NCI-H524 treated with DMSO at 0.1 percent for 48 hours (cell line): ENCODE measurements around the gene SLC35G3.
"Not testable (repeated sequence)": the region's sequence is repeated elsewhere in the genome, so short reads cannot be mapped to it uniquely, and the experiment has no call there.

Source experiments
- DNase-seq: peaks from one replicate; lab custom pipeline; 2025; lab: John Stamatoyannopoulos, UW

SLC35G3 gene

DNA sequence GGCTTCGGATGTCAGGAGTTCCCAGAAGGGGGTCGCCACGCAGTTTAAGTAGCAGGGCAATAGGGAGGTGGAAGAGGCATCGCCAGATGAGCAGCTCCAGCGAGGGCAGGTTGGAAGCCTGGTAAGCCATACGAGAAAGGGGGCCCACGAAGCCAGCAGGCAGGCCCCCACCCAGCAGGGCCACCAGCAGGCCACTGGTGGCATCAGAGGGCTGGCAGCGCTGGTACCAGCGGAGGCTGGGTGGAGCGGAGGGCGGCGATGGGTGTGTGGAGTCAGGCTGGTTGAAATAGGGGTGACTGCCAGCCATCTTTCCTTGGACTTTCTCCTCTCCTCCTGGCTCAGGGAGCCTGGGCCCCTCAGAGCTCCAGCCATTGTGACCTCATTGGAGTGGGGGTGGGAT lies at the start of gene SLC35G3:
Gene SLC35G3, minus strand, starts transcription at position 393 of the 400 bp plus-strand sequence. Its CDS starts 86 bp downstream, at position 307.
- not testable (repeated sequence) for DNase-seq

DNA sequence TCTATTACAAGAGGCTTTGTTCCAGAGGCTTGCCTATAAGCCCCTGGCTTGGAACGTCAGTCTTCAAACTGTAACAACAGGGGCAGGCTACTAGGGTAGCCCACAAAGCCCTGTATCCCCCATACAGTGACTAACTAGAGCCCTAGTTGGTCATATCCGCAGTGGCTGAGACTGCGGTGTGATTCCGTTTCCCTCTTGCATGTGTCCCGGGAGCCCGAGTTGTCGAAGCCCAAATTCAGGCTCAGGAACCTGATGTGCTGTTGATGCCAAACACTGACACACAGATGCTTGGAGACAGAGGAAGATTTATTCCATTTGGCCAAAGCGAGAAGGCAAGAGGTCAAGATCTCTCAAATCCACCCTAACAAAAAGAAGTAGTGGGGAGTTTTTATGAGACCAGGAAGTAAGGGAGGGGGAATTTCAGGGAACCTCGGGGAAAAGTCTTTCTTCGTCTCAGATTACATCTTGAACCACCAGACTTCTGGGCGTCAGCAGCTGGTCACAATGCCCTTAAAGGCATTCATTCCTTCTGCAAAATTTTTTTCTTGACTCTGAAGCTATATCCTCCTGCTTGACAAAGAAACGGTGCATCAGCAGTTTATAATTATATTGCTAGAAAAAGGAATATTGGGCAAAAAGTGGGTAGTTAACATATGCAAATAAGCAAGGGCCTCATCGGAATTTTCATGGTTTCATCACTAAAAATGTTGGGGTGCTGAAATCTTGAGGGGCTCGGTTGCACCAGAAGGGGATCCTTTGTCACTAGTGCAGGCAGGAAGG lies 49.6 kb upstream of the SLC35G3 start:
- no peak for DNase-seq

DNA sequence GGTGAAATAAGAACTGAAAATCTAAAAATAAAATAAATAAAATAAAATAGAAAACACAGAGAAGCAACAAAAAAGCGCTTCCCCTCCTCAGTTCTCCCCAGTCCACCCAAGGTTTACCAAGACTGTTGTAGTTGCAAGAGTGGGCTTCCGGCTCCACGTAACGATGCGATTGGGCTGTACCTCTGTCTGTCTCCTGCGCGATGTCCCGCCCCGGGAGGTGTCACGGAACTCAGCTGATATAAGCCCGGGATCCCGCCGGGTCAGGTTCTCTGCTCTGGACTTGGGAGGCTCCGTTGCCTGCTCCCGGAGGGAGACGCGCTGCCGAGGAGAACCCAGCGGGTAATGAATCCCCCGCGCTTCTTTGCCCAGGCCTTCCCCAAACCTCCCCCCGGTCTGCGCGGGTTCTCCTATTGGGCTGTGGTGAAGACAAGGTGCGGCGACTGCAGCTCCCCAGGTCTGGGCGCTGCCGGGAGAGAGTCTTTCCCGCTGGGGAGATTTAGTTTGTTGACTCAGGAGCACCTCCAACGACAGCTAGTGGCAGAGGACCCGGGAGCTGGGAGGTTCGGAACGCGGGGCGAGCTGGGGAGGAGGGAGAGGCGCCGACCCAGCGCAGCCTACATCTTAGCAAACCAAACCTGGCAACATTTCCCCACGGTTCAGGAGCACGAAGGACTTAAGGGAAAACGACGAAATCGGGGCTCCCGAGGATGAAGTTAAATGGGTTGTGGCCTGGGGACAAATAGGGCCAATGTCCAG lies 48.8 kb upstream of the SLC35G3 start, which contains the start of gene SLFN5:
Gene SLFN5, plus strand, starts transcription at position 268 of the 756 bp plus-strand sequence. CDS start 15,619 bp downstream, outside the sequence.
- DNase-seq, result no peak

DNA sequence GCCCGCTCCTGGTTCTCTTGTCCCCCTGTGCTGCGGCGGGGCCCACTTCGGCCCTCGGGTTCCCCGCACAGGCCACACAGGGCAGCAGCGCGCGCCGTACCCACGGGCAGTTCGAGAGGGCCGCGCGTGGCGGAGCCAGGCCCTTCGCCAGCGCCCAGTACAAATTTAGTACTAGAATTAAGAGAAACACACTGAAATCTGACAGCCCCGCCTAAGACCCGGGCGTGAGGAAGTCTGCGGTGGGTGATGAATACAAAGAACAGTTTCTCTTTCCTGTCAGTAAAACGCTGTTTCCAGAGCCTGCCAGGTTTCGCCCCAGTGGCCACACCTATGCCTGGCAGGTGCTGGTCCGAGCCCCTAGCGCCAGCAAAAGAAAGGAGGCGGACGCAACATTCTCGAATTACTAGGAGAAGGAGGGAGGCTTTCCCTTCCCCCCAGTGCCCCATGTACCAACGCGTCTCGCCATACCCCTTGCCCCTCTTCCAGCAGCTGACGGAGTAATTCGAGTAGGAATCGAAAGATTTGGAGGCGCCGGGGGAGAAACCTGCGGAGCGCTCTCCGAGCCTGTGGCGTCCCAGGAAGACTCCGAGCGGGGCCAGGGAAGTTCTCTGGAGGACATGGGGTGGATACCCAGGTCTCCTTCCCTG lies 48.1 kb upstream of the SLC35G3 start:
- no peak for DNase-seq

DNA sequence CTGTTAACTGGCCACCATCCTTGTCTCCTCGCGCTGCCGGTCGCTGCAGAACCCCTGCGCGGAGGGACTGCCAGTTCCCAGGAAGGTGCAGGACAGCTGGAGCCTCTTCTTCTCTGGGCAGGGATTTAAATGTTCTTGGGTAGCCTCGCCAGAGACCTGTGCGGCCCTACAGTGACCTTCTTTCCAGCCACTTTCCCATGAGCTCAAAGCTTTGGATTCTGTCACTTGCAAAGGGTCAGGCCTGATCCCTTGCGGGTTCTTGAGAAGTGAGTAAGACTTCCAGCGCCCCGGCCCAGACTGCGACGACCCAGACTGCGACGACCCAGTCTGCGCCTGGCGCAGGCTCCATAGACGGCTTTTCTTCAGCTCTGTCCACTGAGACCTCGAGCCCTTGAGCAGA lies 47.3 kb upstream of the SLC35G3 start:
- DNase-seq, result no peak

DNA sequence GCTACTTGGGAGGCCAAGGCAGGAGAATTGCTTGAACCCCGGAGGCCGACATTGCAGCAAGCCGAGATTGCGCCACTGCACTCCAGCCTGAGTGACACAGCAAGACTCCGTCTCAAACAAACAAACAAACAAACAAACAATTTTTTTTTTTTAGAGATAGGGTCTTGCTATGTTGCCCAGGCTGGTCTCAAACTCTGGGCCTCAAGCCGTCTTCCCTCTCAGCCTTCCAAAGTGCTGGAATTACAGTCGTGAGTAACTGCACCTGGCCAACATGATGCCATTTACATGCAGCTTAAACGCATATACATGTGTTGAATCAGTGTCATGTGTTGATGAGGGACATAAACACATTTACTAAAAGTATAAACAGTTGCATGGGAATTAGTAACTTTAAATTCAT lies 46.7 kb upstream of the SLC35G3 start:
- no peak for DNase-seq

DNA sequence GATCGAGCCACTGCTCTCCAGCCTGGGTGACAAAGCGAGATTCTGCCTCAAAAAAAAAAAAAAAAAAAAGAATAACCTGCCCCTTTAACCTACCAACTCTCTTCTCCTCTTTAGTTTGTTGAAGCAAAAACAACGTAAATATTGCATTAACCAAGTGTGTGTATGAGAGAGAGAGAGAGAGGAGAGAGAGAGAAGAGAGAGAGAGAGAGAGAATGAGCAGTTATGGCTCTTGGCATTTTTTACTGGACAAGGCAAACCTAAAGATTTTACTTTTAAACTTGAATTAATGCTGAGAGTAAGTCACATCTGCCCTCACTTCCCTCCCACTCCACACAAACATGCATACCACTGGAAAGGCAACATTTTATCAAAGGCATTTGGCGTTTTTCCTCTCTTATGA lies 45.6 kb upstream of the SLC35G3 start:
- no peak for DNase-seq

DNA sequence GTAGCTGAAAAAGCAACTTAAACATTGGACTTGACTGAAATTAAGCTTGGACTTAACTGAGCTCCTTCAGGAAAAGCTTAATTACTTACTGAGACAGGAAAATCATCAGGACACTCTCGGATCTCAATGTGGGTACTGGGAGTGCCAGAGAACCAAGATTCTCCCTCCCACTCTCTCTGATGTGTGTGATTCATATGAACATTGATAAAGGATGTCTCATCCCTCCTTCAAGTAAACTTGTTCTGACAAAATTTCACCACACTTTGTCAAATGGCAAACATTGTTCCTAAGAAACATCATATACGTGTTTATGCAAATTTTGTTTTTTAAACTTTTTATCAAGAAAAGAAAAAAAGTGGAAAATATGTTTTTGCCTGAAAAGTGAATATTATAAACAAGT lies 44.6 kb upstream of the SLC35G3 start:
- no peak for DNase-seq

DNA sequence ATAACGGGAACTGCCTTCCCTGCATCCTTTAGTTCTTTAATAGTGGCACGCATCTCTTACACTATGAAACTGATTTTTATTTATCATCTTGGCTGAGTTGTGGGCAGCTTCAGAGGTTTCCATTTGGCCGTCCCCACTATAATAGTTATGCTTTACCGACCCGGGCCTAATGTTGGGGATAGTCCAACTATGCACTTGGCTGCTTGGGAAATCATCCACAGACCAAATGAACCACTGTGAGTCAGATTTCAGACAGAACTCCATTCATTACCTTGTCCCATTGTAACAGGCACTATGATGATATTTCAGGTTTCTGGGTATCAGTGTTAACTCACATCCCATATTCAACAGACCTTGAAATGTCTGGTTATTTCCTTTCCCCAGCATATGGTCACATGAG lies 42.6 kb upstream of the SLC35G3 start:
- DNase-seq, result no peak

DNA sequence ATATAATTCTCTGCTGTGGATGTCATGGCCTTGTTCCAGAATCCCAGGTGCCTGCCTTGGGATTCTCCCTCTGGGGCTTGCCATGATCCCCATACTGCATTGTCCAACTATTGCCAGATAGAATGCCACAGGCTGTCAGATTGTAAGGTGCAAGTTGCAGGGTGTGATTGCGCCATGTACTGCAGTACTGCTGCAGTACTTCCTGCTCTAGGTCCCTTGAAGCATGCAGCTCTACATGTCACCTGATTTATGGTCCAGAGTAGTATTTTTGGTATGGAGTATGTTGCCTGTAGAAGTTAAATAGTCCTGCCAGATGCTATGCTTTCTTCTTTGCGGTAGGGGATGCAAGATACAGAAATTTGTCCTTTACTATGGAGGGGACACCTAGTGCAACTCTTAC lies 41.7 kb upstream of the SLC35G3 start:
- no peak for DNase-seq

DNA sequence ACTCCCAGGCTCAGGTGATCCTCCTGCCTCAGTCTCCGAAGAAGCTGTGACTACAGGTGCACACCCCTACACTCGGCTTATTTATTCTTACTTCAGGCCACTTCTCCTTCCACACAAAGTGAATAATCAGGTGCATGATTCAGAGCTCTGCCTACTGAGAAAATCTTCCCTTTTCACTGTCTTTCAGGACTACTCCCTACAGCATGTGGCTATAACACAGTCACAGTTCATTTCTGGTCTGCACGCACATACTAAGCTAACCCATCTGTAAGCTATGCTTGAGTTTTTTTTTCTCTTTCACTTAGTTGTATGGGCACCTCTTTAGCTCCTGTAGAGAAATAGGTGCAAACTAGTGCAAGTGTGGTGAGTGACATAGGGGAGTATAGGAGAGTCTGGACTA lies 41.1 kb upstream of the SLC35G3 start:
- no peak for DNase-seq

DNA sequence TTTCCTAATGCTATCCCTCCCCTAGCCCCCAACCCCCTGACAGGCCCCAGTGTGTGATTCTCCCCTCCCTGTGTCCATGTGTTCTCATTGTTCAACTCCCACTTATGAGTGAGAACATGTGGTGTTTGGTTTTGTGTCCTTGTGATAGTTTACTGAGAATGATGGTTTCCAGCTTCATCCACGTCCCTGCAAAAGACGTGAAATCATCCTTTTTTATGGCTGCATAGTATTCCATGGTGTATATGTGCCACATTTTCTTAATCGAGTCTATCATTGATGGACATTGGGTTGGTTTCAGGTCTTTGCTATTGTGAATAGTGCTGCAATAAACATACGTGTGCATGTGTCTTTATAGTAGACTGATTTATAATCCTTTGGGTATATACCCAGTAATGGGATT lies 40.1 kb upstream of the SLC35G3 start:
- not testable (repeated sequence) for DNase-seq

DNA sequence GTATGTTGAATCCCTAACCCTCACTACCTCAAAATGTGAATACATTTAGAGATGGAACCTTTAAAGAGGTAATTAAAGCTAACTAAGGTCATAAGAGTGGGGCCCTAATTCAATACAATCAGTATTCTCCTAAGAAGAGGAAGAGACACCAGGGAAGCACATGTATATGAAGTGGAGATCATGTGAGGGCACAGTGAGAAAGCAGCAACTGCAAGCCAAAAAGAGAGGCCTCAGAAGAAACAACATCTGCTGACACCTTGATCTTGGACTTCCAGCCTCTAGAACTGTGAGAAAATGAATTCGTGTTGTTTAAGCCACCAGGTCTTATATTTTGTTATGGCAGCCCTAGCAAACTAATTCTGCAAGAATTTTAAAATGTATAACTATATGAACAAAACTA lies 35.4 kb upstream of the SLC35G3 start:
- DNase-seq, result no peak

DNA sequence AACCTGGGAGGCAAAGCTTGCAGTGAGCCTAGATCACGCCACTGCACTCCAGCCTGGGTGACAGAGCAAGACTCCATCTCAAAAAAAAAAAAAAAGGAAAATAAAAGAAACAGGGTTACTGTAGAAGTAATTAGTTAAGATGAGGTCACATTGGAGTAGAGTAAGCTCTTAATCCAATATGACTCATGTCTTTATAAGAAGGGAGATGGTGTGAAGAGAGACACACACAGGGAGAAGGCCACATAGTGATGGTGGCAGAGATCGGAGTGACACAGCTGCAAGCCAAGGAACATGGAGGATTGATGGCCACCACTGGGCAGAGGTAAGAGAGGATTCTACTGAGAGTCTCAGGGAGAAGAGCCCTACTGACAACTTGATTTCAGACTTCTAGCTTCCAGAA lies 33.4 kb upstream of the SLC35G3 start:
- no peak for DNase-seq

DNA sequence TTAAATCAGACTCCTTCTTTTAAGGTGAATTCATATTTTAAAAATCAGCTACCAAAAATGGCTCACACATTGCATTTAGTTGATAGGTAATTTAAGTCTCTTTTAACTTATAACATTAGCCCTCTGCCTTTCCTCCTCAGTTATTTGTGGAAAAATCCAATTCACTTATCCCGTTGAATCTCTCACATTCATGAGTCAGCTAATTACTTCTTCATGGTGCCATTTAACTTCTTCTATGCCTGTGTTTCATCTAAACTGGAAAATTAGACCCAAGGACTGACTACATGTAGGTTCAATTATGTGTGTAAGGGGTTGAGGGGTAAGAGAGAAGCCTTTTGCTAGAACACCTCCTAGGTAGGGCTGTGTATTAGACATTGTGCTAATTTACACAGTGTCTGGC lies 30.2 kb upstream of the SLC35G3 start:
- no peak for DNase-seq

DNA sequence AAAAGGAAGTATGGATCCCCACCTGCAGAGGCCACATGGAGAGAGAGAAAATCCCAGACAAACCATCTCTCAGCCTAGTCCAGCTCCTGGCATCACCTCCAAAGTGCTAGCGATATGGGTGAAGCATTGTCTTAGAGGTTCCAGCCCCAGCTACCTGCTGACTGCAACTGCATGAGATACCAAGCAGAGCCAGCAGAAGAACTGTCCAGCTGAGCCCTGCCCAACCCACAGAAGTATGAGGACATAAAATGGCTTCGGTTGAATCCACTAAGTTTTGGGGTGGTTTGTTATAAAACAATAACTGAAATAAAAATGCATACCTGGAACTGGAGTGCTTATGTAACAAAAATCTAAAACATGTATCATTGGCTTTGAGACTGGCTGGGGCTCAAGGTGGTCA lies 28.3 kb upstream of the SLC35G3 start:
- no peak for DNase-seq

DNA sequence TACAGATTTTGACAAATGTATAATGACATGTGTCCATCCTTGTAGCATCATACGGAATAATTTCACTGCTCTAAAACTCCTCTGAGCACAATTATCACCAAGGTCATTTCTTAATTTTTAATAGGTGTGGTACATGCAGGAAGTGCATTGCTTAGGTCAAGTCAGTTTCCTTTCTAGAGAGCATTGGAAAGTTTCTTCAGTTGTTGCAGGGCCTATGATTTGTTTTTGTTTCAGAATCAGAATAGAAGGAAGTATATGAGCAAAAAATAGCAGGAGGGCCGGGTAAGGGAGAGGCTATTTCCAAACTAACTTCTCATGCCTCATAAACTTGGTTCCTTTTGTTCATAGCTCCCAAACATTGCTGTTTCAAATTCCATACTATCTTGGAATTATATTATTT lies 24.7 kb upstream of the SLC35G3 start:
- DNase-seq, result no peak

DNA sequence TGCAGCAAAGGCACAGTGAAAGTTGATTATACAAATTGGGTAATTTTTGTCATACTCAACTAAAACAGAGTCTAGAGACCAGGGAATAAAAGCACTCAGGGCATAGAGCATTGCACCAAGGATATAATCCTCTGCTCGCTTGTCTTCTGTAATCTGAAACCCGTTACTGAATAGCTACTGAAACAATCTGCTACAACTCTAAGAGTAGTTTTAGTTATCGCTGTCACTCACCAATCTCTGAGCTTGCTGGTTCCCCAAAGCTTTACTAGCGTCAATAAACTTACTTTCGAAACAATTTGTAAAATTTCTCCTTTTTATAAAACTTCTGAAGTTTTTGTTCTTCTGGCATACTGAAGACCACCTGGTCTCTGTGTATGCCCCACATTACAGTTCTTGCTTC lies 22.9 kb upstream of the SLC35G3 start:
- no peak for DNase-seq

DNA sequence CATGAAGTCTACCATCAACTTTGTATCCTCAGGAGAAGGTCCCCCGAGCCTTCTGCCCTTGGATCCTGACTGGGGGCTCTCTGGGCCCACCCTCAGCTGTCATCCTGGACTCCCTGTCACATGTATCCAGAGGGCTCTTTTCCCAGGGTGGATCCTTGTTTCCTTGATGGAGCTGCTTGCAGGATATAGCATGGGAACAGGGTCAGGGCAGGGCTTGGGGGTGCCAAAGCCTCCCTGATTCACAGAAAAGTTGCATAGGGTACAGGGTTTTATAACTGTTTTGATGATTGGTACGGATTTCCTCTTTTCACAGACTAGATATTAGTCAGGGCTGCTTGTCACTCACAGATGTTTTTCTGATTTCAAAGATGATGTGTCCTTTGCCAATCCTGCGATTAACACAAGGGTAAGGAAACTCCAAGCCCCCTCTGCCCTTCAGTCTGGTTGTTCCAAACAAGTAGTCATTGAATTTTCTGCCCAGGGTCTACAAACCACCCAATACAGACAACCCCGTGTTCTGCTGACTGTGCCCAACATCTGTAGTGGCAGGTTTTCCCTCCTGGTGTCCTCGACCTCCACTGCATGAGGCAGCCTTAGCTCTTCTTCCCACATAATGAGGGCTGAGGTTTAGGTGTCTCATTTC lies 20.6 kb upstream of the SLC35G3 start:
- DNase-seq, result no peak

DNA sequence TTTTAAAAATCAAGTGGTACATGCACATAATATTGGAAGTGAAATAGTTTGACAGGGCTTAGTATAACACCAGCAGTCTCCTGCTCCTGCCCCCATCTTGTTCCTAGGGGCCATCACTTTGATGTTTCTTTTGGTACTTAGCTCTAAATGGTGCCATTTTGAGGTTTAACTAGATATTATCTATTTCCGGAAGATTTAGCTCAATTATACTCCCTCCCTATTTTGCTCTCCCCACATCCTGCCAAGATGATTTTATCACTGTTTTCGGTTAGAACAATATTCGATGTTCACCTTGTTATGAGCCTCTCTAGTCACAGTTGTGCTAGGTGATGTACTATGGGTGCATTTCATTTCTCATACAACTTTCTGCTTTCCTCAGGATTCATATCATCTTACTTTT lies 20.0 kb upstream of the SLC35G3 start:
- DNase-seq, result no peak

DNA sequence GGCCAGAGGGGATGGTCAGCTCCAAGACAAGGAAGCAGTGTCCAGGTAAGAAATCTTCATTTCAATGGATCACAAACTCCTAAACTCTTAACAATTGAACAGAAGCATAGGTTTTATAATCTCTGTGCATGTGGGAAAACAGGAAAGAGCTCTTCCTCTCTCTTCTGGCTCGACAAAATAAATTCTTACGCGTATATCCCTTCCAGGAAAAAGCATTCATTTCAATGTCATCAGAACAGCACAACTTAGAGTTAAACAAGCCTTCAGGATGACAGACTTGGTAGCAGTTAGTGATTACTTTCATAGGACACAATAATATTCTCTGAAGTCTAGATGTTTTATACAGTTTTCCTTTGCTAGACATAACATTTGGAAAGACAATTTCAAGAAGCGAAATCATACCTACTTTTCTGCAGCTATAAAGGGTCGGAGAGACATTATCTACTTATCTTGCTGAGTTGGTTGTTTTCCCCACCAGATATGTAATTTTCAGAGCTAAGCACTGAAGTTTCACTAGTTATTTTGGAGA lies 19.3 kb upstream of the SLC35G3 start:
- no peak for DNase-seq

DNA sequence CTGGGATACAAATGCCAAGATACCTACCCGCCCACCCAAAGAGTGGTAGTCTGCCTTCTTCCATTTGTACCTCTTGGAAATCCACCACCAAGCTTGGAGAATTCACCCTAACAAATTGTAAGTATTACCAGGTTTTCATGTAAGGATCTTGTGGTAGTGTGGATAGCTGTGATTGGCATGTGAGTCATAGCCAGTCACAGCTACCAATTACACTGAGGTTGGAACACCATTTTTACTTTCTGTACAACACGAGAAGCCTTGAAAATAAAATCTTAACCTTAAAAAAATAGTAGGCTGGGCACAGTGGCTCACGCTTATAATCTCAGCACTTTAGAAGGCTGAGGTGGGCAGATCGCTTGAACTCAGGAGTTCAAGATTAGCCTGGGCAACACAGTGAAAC lies 18.5 kb upstream of the SLC35G3 start:
- no peak for DNase-seq
